Measurements from ENCODE around the gene ROR2. TPM values are rescaled to one million over a fixed set of nuclear protein-coding genes. Genes with fewer than 3 reads are reported as not detected.

The ROR2 gene
- total and polyA plus RNA-seq, 4 donors, result 0.13 to 0.84 (median 0.52) TPM

DNA sequence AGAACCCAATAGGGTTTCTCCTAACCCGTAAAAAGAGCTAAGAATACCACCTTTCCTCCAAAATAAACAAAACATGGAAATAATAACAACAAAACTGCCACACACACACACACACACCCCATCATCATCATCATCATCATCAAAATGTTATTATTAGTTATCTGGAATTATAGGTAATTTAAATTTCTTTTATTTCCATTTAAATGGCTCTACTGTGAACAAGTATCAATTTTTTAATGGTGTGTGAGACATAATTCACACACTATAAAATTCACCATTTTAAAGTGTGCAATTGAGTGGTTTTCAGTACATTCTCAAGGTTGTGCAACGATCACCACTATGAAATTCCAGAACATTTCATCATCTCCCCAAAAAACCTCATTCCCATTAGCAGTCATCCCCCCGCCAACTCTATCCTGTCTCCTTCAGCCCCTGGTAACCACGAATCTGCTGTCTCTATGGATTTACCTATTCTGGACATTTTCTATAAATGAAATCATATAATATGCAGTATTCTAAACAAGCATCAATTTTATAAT, 172.7 kb downstream of the ROR2 start:
- 67% methylated on average over 4 of the region's 4 CpGs for WGBS
- no peaks in the 10 kb centered on the region for H3K9me3 ChIP-seq (ENCODE audit: control insufficient read depth in 4 of 4, low read length in 3 of 4)
- no peak overlapping the region for H3K9ac ChIP-seq (ENCODE audit: low read depth in 1 of 2, low read length in 2 of 2)
- H3K27me3 ChIP-seq (ENCODE audit: control insufficient read depth in 4 of 4, insufficient read depth in 4 of 4, low read length in 3 of 4), result peaks cover 0 to 12% (median 0%) of the 10 kb centered on the region in 4 donors
- no peak for TF ChIP-seq YY1 (IDR thresholded peaks at IDR 0.05)
- no peak for TF ChIP-seq SP1 (IDR thresholded peaks at IDR 0.05)
- no peak for TF ChIP-seq TAF1 (conservative IDR thresholded peaks at IDR 0.05)
- TF ChIP-seq NR2F2 (IDR thresholded peaks at IDR 0.05), result no peak
- no peak for TF ChIP-seq JUND (IDR thresholded peaks at IDR 0.05)
- no peak for TF ChIP-seq ZBTB33 (IDR thresholded peaks at IDR 0.05)
- no peak for TF ChIP-seq HNF4G (IDR thresholded peaks at IDR 0.05)
- TF ChIP-seq HNF4A (conservative IDR thresholded peaks at IDR 0.05), result no peak
- no peak for TF ChIP-seq FOXA2 (IDR thresholded peaks at IDR 0.05)
- no peak for TF ChIP-seq ATF3 (IDR thresholded peaks at IDR 0.05)
- no peak for TF ChIP-seq MAX (IDR thresholded peaks at IDR 0.05)
- TF ChIP-seq, protein P1, sequence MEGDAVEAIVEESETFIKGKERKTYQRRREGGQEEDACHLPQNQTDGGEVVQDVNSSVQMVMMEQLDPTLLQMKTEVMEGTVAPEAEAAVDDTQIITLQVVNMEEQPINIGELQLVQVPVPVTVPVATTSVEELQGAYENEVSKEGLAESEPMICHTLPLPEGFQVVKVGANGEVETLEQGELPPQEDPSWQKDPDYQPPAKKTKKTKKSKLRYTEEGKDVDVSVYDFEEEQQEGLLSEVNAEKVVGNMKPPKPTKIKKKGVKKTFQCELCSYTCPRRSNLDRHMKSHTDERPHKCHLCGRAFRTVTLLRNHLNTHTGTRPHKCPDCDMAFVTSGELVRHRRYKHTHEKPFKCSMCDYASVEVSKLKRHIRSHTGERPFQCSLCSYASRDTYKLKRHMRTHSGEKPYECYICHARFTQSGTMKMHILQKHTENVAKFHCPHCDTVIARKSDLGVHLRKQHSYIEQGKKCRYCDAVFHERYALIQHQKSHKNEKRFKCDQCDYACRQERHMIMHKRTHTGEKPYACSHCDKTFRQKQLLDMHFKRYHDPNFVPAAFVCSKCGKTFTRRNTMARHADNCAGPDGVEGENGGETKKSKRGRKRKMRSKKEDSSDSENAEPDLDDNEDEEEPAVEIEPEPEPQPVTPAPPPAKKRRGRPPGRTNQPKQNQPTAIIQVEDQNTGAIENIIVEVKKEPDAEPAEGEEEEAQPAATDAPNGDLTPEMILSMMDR (IDR thresholded peaks at IDR 0.05; ENCODE audit: low read depth, low read length, missing input control), result no peak
- TF ChIP-seq EGR1 (IDR thresholded peaks at IDR 0.05; ENCODE audit: low read depth in 2 of 2), result no peak
- no peaks in the 10 kb centered on the region for H3K4me1 ChIP-seq (ENCODE audit: control insufficient read depth in 4 of 4, insufficient read depth in 4 of 4, low read length in 3 of 4)
- H3K4me3 ChIP-seq (ENCODE audit: low read depth in 1 of 3, low read length in 3 of 3), result no peak overlapping the region
- no peak for DNase-seq (ENCODE audit: low spot score)
- no peaks in the 10 kb centered on the region for H3K36me3 ChIP-seq (ENCODE audit: control insufficient read depth in 4 of 4, insufficient read depth in 3 of 4, low read depth in 1 of 4, low read length in 3 of 4)
- H3K27ac ChIP-seq (ENCODE audit: low read depth in 1 of 2, low read length in 2 of 2), result no peak overlapping the region

GRCh38 chr9:91776409-91777291, 173.4 kb downstream of the ROR2 start:
- Histone ChIP-seq H3K36me3 (ENCODE audit: control insufficient read depth in 4 of 4, insufficient read depth in 3 of 4, low read depth in 1 of 4, low read length in 3 of 4) (no peaks in the 10 kb centered on the region), H3K9me3 (ENCODE audit: control insufficient read depth in 4 of 4, low read length in 3 of 4) (no peaks in the 10 kb centered on the region), H3K27me3 (ENCODE audit: control insufficient read depth in 4 of 4, insufficient read depth in 4 of 4, low read length in 3 of 4) (peaks cover 0 to 12% (median 0%) of the 10 kb centered on the region in 4 donors), H3K9ac (ENCODE audit: low read depth in 1 of 2, low read length in 2 of 2) (no peak overlapping the region), H3K4me1 (ENCODE audit: control insufficient read depth in 4 of 4, insufficient read depth in 4 of 4, low read length in 3 of 4) (no peaks in the 10 kb centered on the region), H3K27ac (ENCODE audit: low read depth in 1 of 2, low read length in 2 of 2) (no peak overlapping the region), H3K4me3 (ENCODE audit: low read depth in 1 of 3, low read length in 3 of 3) (no peak overlapping the region)
- TF ChIP-seq YY1 (IDR thresholded peaks at IDR 0.05), result no peak
- TF ChIP-seq, protein P1 (IDR thresholded peaks at IDR 0.05; ENCODE audit: low read depth, low read length, missing input control), result no peak
- no peak for TF ChIP-seq GABPA (IDR thresholded peaks at IDR 0.05 in 1 of 2, conservative IDR thresholded peaks at IDR 0.05 in 1 of 2)
- TF ChIP-seq JUND (IDR thresholded peaks at IDR 0.05), result no peak
- no peak for TF ChIP-seq HNF4G (IDR thresholded peaks at IDR 0.05)
- no peak for TF ChIP-seq ZBTB33 (IDR thresholded peaks at IDR 0.05)
- TF ChIP-seq RXRA (IDR thresholded peaks at IDR 0.05), result no peak
- no peak for TF ChIP-seq FOXA1 (IDR thresholded peaks at IDR 0.05)
- DNase-seq (ENCODE audit: low spot score), result no peak
- 50% methylated on average over 6 of the region's 6 CpGs for whole genome bisulfite sequencing

Data from liver (tissue), 9 donors.